BJ (cell line): ENCODE data around the gene PRSS16. TPM values are rescaled to one million over a fixed set of nuclear protein-coding genes. Genes with fewer than 3 reads are reported as not detected.
"Not testable (repeated sequence)": the region's sequence is repeated elsewhere in the genome, so short reads cannot be mapped to it uniquely, and the experiment has no call there.

Experiments used
- CTCF ChIA-PET: fragments of 350-600 bp; formaldehyde crosslinking; extraction: SDS; loops from one replicate; lab custom pipeline; 2021; ENCODE audit warnings: antibody characterized with exemption, inconsistent platforms; lab: Yijun Ruan, JAX
- POLR2A ChIA-PET: fragments of 300-600 bp; sonication (Branson Sonifier 250); formaldehyde crosslinking; extraction: SDS; loops from one replicate; lab custom pipeline; 2021; ENCODE audit warnings: antibody characterized with exemption; lab: Charles Lee
- DNase-seq: peaks from one replicate; pipeline ENCODE4 v3.0.0-alpha.2; 2011; ENCODE audit warnings: low read depth
- H3K27me3 ChIP-seq: 2 replicates; pipeline ENCODE4 v1.6.0; 2011; ENCODE audit warnings: low read length; ENCODE audit not compliant: control insufficient read depth, insufficient read depth
- H3K36me3 ChIP-seq: 2 replicates; pipeline ENCODE4 v1.5.1; 2011; ENCODE audit warnings: low read length; ENCODE audit not compliant: control insufficient read depth, insufficient read depth
- H3K4me3 ChIP-seq: 2 replicates; pipeline ENCODE4 v1.5.1; 2011; ENCODE audit warnings: low read depth, mild to moderate bottlenecking, control low read depth, low read length
- polyA plus RNA-seq: library from polyadenylated mRNA; depleted of rRNA; stranded (reverse); fragments of >200 nt; gene quantifications from 2 replicates; pipeline ENCODE4 v1.2.3, GENCODE V29; 2011
- TF ChIP-seq, protein P1 (sequence below): IDR thresholded peaks from 2 replicates; pipeline ENCODE4 v1.5.1; 2011; ENCODE audit warnings: low read depth, mild to moderate bottlenecking, control low read depth, inconsistent platforms, low read length, moderate library complexity; ENCODE audit not compliant: insufficient read depth

Gene PRSS16
- polyA plus RNA-seq, 1 experiment: 0.23 TPM

GRCh38 chr6:27209196-27209595 is 38.3 kb upstream of the PRSS16 start:
- DNase-seq: no peak
- CTCF ChIA-PET: no interaction called here
- POLR2A ChIA-PET: no interaction called here

GRCh38 chr6:27209659-27210269 is 37.7 kb upstream of the PRSS16 start:
- no peak for DNase-seq
- TF ChIP-seq, protein P1, sequence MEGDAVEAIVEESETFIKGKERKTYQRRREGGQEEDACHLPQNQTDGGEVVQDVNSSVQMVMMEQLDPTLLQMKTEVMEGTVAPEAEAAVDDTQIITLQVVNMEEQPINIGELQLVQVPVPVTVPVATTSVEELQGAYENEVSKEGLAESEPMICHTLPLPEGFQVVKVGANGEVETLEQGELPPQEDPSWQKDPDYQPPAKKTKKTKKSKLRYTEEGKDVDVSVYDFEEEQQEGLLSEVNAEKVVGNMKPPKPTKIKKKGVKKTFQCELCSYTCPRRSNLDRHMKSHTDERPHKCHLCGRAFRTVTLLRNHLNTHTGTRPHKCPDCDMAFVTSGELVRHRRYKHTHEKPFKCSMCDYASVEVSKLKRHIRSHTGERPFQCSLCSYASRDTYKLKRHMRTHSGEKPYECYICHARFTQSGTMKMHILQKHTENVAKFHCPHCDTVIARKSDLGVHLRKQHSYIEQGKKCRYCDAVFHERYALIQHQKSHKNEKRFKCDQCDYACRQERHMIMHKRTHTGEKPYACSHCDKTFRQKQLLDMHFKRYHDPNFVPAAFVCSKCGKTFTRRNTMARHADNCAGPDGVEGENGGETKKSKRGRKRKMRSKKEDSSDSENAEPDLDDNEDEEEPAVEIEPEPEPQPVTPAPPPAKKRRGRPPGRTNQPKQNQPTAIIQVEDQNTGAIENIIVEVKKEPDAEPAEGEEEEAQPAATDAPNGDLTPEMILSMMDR: no peak
- Histone ChIP-seq H3K4me3 (no peak overlapping the region), H3K36me3 (no peaks in the 10 kb centered on the region), H3K27me3 (peaks cover 7% of the 10 kb centered on the region)
- ChIA-PET CTCF (no interaction called here), POLR2A (no interaction called here)

More at GRCh38 chr6:27209196-27209595, 38.3 kb upstream of the PRSS16 start:
- Histone ChIP-seq H3K27me3 (peaks cover 7% of the 10 kb centered on the region), H3K4me3 (no peak overlapping the region), H3K36me3 (no peaks in the 10 kb centered on the region)
- TF ChIP-seq, protein P1: no peak

DNA sequence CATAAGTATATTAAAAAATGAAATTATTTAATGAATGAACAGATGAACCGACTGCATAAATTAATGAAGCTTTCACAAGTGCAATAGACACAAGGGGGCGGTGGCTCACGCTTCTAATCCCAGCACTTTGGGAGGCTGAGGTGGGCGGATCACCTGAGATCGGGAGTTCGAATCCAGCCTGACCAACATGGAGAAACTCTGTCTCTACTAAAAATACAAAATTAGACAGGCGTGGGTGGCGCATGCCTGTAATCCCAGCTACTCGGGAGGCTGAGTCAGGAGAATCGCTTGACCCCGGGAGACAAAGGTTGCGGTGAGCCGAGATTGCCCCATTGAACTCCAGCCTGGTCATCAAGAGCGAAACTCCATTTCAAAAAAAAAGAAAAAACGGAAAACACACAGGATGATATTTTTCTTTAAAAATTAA is 34.4 kb upstream of the PRSS16 start:
- CTCF ChIA-PET, DNase-seq, H3K27me3 ChIP-seq, H3K36me3 ChIP-seq, H3K4me3 ChIP-seq: not testable (repeated sequence)
- POLR2A ChIA-PET: interaction anchor here (0.6 kb wide), 1 partner anchor 682 kb away, joined by 3 read pairs; no protein-coding TSS in a partner anchor

- ChIA-PET POLR2A (no interaction called here), CTCF (no interaction called here)
- no peak for DNase-seq
- Histone ChIP-seq H3K4me3 (no peak overlapping the region), H3K27me3 (no peaks in the 10 kb centered on the region), H3K36me3 (no peaks in the 10 kb centered on the region)
- TF ChIP-seq, protein P1: no peak
Measured at GRCh38 chr6:27213544-27214125, 33.9 kb upstream of the PRSS16 start.

DNA sequence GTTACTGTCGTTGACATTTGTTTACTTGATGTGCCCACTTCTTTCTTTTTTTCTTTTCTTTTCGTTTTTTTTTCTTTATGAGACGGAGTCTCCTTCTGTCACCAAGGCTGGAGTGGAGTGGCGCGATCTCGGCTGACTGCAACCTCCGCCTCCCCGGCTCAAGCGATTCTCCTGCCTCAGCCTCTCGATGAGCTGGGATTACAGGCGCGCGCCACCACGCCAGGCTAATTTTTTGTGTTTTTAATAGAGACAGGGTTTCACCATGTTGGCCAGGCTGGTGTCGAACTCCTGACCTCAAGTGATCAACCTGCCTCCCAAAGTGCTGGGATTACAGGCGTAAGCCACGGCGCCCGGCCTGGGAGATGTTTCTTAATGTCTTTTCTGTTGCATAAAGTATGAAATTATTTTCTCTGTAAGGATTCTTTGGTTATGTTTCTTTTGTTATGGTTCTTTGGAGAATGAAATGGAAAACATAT is 33.3 kb upstream of the PRSS16 start:
- Histone ChIP-seq H3K27me3 (no peaks in the 10 kb centered on the region), H3K36me3 (no peaks in the 10 kb centered on the region), H3K4me3 (no peak overlapping the region)
- DNase-seq: no peak
- CTCF ChIA-PET: no interaction called here
- POLR2A ChIA-PET: no interaction called here
- TF ChIP-seq, protein P1: no peak
